OCI-LY1 (cell line): ENCODE results near the gene PXDC1.

ENCODE experiments used
- EZH2 ChIP-seq: fragments of 200-600 bp; sonication (generic), shearing (Covaris generic); IDR thresholded peaks from 2 replicates; pipeline ENCODE4 v1.8.0; 2017; ENCODE audit warnings: borderline replicate concordance, mixed run types, mild to moderate bottlenecking, antibody characterized with exemption, low read length, moderate library complexity, mixed read lengths
- TF ChIP-seq, protein P1 (sequence below): fragments of 200-600 bp; sonication (generic), shearing (Covaris generic); IDR thresholded peaks from 2 replicates; pipeline ENCODE4 v1.5.1; 2017; ENCODE audit warnings: mild to moderate bottlenecking, antibody characterized with exemption, low read length, moderate library complexity, mixed read lengths

DNA sequence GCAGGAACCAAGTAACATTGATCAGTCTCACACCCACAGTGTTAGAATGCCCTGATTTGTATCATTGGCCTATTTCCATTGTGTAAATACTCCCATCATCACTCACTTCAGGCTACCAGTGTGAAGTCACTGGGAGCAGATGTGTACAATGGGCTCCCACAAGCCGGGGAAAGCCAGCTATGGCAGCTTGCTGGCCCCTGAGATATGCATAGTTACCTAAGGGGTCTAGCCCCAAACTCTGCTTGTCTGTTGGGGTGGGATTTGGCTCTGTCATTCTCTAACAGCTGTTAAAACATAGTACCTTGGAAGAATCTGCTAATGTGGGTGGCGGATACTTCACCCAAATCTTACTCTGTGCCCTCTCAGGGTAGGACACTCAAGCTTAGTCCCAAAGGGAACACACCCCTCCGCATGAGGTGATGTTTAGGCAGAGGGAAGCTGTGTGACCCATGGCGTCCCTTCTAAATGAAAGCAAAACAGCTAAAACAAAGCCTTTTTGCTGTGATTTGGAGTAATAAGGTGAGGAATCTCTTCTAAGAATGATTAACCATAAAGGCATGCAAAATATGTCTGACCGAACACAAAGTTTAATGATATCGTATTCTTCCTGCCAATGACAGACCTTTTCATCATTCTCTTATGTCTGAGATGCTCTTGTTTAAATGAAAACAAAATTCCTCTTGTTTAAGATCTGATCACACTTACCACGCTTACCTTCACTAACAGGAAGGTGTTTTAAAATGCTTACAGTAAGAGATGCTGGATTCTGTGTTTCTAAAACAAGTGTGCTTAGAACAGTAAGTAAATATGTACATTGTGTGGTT, 45.9 kb upstream of the PXDC1 start:
- TF ChIP-seq, protein P1, sequence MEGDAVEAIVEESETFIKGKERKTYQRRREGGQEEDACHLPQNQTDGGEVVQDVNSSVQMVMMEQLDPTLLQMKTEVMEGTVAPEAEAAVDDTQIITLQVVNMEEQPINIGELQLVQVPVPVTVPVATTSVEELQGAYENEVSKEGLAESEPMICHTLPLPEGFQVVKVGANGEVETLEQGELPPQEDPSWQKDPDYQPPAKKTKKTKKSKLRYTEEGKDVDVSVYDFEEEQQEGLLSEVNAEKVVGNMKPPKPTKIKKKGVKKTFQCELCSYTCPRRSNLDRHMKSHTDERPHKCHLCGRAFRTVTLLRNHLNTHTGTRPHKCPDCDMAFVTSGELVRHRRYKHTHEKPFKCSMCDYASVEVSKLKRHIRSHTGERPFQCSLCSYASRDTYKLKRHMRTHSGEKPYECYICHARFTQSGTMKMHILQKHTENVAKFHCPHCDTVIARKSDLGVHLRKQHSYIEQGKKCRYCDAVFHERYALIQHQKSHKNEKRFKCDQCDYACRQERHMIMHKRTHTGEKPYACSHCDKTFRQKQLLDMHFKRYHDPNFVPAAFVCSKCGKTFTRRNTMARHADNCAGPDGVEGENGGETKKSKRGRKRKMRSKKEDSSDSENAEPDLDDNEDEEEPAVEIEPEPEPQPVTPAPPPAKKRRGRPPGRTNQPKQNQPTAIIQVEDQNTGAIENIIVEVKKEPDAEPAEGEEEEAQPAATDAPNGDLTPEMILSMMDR = no peak
- no peak for TF ChIP-seq EZH2
